ENCODE data around the gene POTEB3.
"Not testable (repeated sequence)": the region's sequence is repeated elsewhere in the genome, so short reads cannot be mapped to it uniquely, and the experiment has no call there.

The POTEB3 gene
- 0 reads per million in 3 experiments for total RNA-seq

- DNase-seq = not testable (repeated sequence)
Observed at GRCh38 chr15:21440399-21440798, at the start of gene POTEB3. Gene POTEB3 (minus strand): TSS chr15:21440499. CDS start chr15:21440011, 488 bp downstream.

DNA sequence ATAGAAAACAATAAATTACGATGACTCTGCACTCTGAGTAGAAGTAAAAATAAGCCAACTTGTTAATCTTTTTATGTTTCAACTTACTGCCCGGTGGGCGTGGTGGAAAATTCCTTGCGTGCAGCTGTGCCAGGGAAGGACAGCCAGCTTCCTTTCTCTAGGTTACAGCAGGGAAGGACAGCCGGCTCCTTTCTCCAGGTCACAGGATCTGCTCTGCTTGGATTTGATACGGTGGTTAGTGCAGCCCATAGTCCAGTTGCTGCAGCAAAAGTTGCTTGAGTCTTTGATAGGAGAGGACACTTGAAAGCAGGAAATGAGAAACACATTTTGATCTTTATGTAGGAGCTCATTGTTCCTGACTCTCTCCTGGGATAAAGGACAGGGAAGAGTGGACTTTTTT lies 13.4 kb upstream of the POTEB3 start:
- DNase-seq = not testable (repeated sequence)

DNA sequence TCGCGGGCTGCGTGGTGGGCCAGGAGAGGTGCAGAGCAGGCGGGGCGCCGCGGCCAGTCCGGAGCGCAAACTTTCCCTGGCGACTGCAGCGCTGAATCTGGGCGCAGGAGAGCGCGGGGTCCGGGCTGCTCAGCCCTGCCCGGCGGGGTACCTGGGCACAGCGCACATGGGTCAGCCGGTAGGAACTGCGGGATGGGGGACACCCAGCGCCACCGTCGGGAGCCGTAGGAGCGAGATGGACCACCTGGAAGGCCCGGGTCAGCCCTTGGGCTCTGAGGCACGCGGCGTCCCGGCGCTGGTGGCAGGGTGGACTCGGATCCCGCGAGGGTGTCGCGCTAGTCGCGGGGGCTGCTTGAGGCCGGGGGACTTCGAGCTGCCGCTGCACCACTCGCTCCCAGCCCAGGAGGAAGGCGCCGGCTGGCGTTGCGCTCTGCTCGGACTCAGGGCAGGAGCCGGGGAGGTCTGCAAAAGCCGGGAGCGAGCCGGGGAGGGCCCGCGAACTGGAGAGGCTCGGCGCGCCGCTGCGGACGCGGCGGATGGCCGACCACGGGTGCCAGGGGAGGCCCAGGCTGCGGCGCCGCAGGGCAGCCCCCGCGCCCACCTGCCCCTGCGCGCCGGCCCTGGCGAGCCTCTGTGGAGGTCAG lies 11.7 kb upstream of the POTEB3 start:
- DNase-seq = not testable (repeated sequence)

DNA sequence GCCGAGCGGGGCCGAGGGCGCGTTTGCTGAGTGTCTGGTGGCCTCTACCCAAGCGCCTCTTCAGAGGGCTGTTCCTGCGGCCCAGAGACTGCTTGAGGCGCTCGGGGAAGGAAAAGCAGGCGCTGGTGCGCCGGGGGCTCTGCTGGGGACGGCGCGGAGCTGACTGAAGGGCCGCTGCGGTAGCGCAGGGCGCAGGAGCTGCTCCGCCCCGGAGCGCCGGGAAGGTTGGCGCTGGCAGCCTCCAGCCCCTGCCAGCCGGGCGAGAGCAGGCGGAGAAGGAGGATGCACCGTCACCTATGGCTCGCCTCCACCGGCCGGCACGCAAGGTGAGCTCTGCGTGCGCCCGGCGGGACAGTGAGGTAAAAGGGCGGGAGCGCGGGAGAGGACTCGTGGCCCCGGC lies 11.2 kb upstream of the POTEB3 start:
- DNase-seq = not testable (repeated sequence)

- not testable (repeated sequence) for DNase-seq
Observed at GRCh38 chr15:21407366-21407765, 32.9 kb downstream of the POTEB3 start.

- DNase-seq = not testable (repeated sequence)
Observed at GRCh38 chr15:21401531-21401930, 38.8 kb downstream of the POTEB3 start.

- DNase-seq = not testable (repeated sequence)
Observed at GRCh38 chr15:21399111-21399510, 41.2 kb downstream of the POTEB3 start.

DNA sequence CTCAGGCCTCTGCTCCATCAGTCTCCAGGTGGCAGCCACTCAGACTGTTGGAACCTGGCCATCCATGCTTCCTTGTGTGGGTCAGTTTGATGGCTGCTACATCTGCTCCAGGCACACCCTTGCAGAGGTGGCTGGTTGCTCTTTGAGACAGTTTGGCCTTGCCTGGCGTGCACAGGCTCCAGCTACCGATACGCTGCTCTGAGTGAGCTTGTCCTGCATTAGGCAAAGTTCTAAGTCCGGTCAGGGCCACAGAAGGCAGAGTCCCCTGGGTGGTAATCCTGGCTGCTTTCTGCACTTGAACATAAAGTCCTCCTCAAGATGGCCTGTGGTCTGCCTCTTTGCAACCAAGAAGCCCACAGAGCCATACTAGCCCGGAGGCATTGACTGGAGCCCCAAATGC lies 41.8 kb downstream of the POTEB3 start:
- not testable (repeated sequence) for DNase-seq

GRCh38 chr15:21397656-21398055 lies 42.6 kb downstream of the POTEB3 start:
- DNase-seq = not testable (repeated sequence)

DNA sequence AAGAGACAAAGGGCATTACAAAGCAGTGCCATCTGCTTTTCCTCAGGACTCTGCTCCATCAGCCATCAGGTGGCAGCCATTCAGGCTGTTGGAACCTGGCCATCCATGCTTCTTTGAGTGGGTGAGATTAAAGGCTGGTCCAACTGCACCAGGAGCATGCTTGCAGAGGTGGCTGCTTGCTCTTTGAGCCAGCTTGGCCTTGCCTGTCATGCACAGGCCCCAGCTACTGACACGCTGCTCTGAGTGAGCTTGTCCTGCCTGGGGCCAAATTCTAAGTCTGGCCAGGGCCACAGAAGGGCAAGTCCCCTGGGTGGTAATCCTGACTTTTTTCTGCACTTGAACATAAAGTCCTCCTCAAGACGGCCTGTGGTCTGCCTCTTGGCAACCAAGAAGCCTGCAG lies 43.1 kb downstream of the POTEB3 start:
- not testable (repeated sequence) for DNase-seq

GRCh38 chr15:21385961-21386360 lies 54.3 kb downstream of the POTEB3 start:
- not testable (repeated sequence) for DNase-seq

GRCh38 chr15:21383866-21384485 lies 56.3 kb downstream of the POTEB3 start:
- not testable (repeated sequence) for DNase-seq

- not testable (repeated sequence) for DNase-seq
Observed at GRCh38 chr15:21373682-21374081, 66.6 kb downstream of the POTEB3 start.

DNA sequence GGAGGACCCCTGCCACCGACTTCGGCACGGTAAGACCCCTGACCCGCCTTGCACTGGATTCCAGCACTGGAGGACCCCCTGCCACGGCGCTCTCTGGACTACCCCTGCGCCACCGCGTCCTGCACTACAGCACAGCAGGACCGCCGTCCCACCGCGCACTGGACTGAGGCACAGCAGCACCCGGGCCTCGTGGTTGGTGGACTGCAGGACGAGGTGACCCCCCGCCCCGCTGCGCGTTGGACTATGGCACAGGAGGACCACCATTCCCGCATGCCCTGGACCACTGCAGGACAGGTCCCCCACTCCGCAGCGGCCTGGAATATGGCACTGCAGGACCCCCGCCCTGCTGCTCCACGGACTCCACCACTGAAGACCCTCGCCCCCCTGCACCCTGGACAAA lies 71.1 kb downstream of the POTEB3 start:
- DNase-seq = not testable (repeated sequence)

DNA sequence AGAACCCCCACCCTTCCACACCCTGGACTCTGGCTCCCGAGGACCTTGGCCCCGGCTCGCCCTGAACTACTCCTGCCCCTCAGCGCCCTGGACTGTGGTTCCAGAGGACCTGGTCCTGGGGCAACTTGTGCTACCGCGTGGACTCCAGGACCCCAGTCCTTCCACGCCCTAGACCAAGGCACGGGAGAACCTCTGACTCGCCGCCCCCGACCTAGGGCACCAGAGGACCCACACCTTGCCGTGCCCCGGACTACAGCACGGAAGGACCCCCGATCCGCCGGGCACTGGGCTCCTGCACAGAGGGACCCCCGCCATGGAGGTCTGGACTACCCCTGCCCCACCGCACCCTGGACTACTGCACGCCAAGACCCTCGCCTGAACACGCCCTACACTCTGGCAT lies 71.7 kb downstream of the POTEB3 start:
- not testable (repeated sequence) for DNase-seq

Data from central memory CD4-positive, alpha-beta T cell (primary cell).